Keratinocyte (primary cell): ENCODE results near the gene TBC1D8. TPM values are rescaled to one million over a fixed set of nuclear protein-coding genes. Genes with fewer than 3 reads are reported as not detected.
A peak's percentile ranks its signal among the peaks of the same experiment; 100 is the strongest.

Experiments used
- DNase-seq: peaks from one replicate; pipeline ENCODE4 v3.0.0-alpha.2; 2011; ENCODE audit warnings: low read depth, missing footprints, low spot score
- FAIRE-seq: peaks from 2 replicates; lab custom pipeline; 2011; peaks lifted over from hg19 to GRCh38; lab: Jason Lieb, UNC
- H2AFZ ChIP-seq: 2 replicates; pipeline ENCODE4 v1.6.0; 2012; ENCODE audit warnings: low read length, control low read depth, inconsistent platforms; ENCODE audit not compliant: control insufficient read depth
- H3K27ac ChIP-seq: 2 replicates; pipeline ENCODE4 v1.5.1; 2011; ENCODE audit warnings: low read length; ENCODE audit not compliant: control insufficient read depth, insufficient read depth
- H3K27me3 ChIP-seq: 3 replicates; pipeline ENCODE4 v1.6.0; 2011; ENCODE audit warnings: low read length; ENCODE audit not compliant: control insufficient read depth, insufficient read depth; ENCODE audit errors: extremely low read depth
- H3K36me3 ChIP-seq, 2 experiments: 2 replicates in 1 of 2; 3 replicates in 1 of 2; pipeline ENCODE4 v1.5.1; 2011; ENCODE audit warnings: low read length in 2 of 2, mild to moderate bottlenecking in 1 of 2; ENCODE audit not compliant: control insufficient read depth in 2 of 2, insufficient read depth in 2 of 2; ENCODE audit errors: extremely low read depth in 1 of 2
- H3K4me1 ChIP-seq: 3 replicates; pipeline ENCODE4 v1.5.1; 2011; ENCODE audit warnings: low read length; ENCODE audit not compliant: control insufficient read depth, insufficient read depth; ENCODE audit errors: extremely low read depth
- H3K4me2 ChIP-seq: 3 replicates; pipeline ENCODE4 v1.6.0; 2011; ENCODE audit warnings: low read depth, low read length; ENCODE audit not compliant: control insufficient read depth, insufficient read depth; ENCODE audit errors: extremely low read depth
- H3K4me3 ChIP-seq, 3 experiments: fragments of 200-600 bp in 1 of 3; sonication (generic) in 1 of 3; 2 replicates in 2 of 3; 3 replicates in 1 of 3; pipeline ENCODE4 v1.5.1; 2011 to 2016; ENCODE audit warnings: low read length in 3 of 3, mild to moderate bottlenecking in 3 of 3, control low read depth in 2 of 3, inconsistent platforms in 1 of 3, low read depth in 1 of 3, mixed read lengths in 1 of 3, mixed run types in 1 of 3, moderate library complexity in 1 of 3; ENCODE audit not compliant: control insufficient read depth in 2 of 3, insufficient read depth in 2 of 3; ENCODE audit errors: extremely low read depth in 1 of 3
- H3K79me2 ChIP-seq: 2 replicates; pipeline ENCODE4 v1.6.0; 2012; ENCODE audit warnings: low read length; ENCODE audit not compliant: control insufficient read depth, insufficient read depth
- H3K9ac ChIP-seq: 3 replicates; pipeline ENCODE4 v1.6.0; 2011; ENCODE audit warnings: low read length; ENCODE audit not compliant: control insufficient read depth, insufficient read depth; ENCODE audit errors: extremely low read depth
- H3K9me1 ChIP-seq: 3 replicates; pipeline ENCODE4 v1.6.0; 2011; ENCODE audit warnings: low read length; ENCODE audit not compliant: control insufficient read depth, insufficient read depth; ENCODE audit errors: extremely low read depth
- H3K9me3 ChIP-seq: 2 replicates; pipeline ENCODE4 v1.5.1; 2012; ENCODE audit warnings: low read depth, low read length; ENCODE audit not compliant: control insufficient read depth
- H4K20me1 ChIP-seq: 3 replicates; pipeline ENCODE4 v1.6.0; 2011; ENCODE audit warnings: low read length; ENCODE audit not compliant: control insufficient read depth, insufficient read depth; ENCODE audit errors: extremely low read depth
- CTCF ChIP-seq, 3 experiments: IDR thresholded peaks in 1 of 3; conservative IDR thresholded peaks in 1 of 3; optimal IDR thresholded peaks in 1 of 3; 2 replicates in 2 of 3; 3 replicates in 1 of 3; pipeline versions ENCODE3 to v1.5.1; 2011; ENCODE audit warnings: low read length in 3 of 3, mild to moderate bottlenecking in 3 of 3, moderate library complexity in 2 of 3, control low read depth in 1 of 3, inconsistent platforms in 1 of 3; ENCODE audit not compliant: insufficient read depth in 2 of 3; ENCODE audit errors: extremely low read depth in 1 of 3
- EZH2 ChIP-seq: IDR thresholded peaks from one replicate; pipeline ENCODE4 v1.6.1; 2012; ENCODE audit warnings: inconsistent platforms, mild to moderate bottlenecking, low read length, moderate library complexity
- dilution Hi-C: fragments of 300-500 bp; cut with MboI; formaldehyde crosslinking; loops from one replicate; pipeline ENCODE4 v1.7.0; 2020; ENCODE audit warnings: low sequenced_read_pairs; ENCODE audit not compliant: extremely low pct_ligation_motif_present
- polyA plus RNA-seq, 5 experiments: library from polyadenylated mRNA; depleted of rRNA in 3 of 5; stranded (reverse) in 3 of 5; stranded (forward) in 1 of 5; unstranded in 1 of 5; fragments of >200 nt; gene quantifications; 1 replicate in 1 of 5; 2 replicates in 3 of 5; 3 replicates in 1 of 5; pipeline versions ENCODE4 v1.2.1 to v1.2.3, GENCODE V29; 2011 to 2012; ENCODE audit warnings: missing spikeins in 2 of 5, low read depth in 1 of 5, low replicate concordance in 1 of 5

Gene TBC1D8
- polyA plus RNA-seq, 1 donor (not counting 4 experiments of a cell fraction or from before 2014, with no cell fraction given): 13.8 TPM

- Histone ChIP-seq H3K4me2 (no peak overlapping the region), H2AFZ (no peak overlapping the region), H3K4me3 (no peak overlapping the region), H3K9ac (no peak overlapping the region), H3K4me1 (peaks cover 53% of the 10 kb centered on the region), H3K27me3 (no peaks in the 10 kb centered on the region), H3K27ac (no peak overlapping the region), H3K9me3 (no peaks in the 10 kb centered on the region), H4K20me1 (no peaks in the 10 kb centered on the region), H3K36me3 (no peaks in the 10 kb centered on the region), H3K9me1 (peaks cover 9% of the 10 kb centered on the region), H3K79me2 (peaks cover 53% of the 10 kb centered on the region)
- dilution Hi-C loops: no loop called here
- no peak for FAIRE-seq
- no peak for DNase-seq
- TF ChIP-seq EZH2 (no peak), CTCF (optimal IDR thresholded peaks at IDR 0.05 in 1 of 3, IDR thresholded peaks at IDR 0.05 in 1 of 3, conservative IDR thresholded peaks at IDR 0.05 in 1 of 3; ENCODE audit: extremely low read depth in 1 of 3, insufficient read depth in 2 of 3, low read length in 3 of 3) (no peak)
Observed at GRCh38 chr2:101115664-101116063, 35.5 kb downstream of the TBC1D8 start.

DNA sequence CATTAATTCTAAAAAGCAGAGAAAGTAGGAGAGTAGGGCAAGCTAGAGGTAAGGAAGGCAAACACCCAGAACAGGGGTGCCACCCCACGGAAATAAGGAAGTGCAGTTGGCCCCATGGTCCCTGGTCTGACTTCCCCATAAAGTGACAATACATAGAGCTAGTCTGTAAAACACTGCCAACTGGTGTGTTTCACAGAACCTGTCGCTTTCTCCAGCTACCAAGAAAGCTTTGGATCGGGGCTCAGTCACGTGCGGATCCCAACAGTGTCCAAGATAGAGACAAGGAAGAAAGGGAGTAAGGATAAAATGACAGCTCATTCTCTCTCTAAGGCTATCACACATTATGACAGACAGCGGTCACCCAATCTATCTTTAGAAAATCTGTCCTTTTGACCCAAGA is 36.4 kb downstream of the TBC1D8 start:
- peaks cover 55% of the 10 kb centered on the region for H3K79me2 ChIP-seq
- H3K4me2 ChIP-seq: no peak overlapping the region
- H3K4me1 ChIP-seq: peaks cover 48% of the 10 kb centered on the region
- peaks cover 9% of the 10 kb centered on the region for H3K9me1 ChIP-seq
- no peak for DNase-seq
- no peak overlapping the region for H3K4me3 ChIP-seq
- dilution Hi-C loops: no loop called here
- H3K27ac ChIP-seq: peak overlapping the region; percentile 92
- FAIRE-seq: no peak
- H3K9ac ChIP-seq: no peak overlapping the region
- H4K20me1 ChIP-seq: no peaks in the 10 kb centered on the region
- no peaks in the 10 kb centered on the region for H3K36me3 ChIP-seq
- no peak overlapping the region for H2AFZ ChIP-seq
- TF ChIP-seq EZH2 (no peak), CTCF (optimal IDR thresholded peaks at IDR 0.05 in 1 of 3, IDR thresholded peaks at IDR 0.05 in 1 of 3, conservative IDR thresholded peaks at IDR 0.05 in 1 of 3; ENCODE audit: extremely low read depth in 1 of 3, insufficient read depth in 2 of 3, low read length in 3 of 3) (no peak)
- H3K9me3 ChIP-seq: no peaks in the 10 kb centered on the region
- H3K27me3 ChIP-seq: no peaks in the 10 kb centered on the region
